ENCODE data around the gene MATCAP1. TPM values are rescaled to one million over a fixed set of nuclear protein-coding genes. Genes with fewer than 3 reads are reported as not detected.

The MATCAP1 gene
- total RNA-seq, 2 donors from 2014 or later = 50.2 to 63.8 TPM

DNA sequence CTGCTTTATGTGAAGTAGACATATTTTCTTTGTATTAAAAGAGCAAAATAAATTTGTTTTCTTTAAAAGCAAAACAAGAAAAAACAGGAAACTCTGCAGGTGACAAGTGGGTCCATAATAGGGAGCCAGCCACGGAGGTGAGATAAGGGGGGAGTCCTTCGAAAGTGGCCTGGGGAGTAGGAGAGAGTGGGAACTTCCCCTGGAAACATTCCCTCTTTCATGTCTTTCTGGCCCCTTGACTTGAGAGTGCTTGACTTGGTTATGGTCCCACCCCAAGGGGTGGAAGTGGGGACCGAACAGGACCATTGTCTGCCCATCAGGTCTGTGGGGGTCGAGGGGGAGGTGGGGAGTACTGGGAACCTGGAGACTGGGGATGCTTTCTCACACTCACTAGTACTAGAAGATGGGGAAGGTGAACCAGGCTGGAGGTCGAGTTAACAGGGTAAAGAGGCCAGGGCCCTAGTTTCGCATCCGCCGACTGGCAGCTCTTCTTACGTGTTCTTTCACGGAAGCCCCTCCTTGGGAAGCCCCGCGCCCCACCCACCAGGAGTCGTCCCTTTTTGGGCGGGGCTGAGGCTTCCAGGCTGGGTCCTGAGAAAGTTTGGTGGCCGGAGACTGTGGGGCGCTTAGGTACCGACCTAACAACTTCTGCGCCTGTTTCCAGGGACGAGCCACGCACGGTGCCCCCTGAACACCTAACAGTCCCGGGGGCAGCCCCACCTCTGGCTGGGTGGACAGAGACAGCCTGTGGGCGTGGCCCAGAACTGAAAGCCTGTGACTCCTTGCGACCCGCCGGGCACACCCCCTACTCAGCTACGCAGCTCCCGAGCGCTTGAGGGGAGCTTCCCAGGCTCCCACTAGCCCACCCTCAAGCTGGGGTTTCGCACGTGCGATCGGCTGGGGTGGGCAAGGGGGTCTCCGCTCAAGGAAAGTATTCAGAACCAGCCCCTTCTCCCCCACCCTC, 24.8 kb downstream of the MATCAP1 start:
- H3K4me1 Mint-ChIP-seq = peaks cover 2% of the 10 kb centered on the region
- TF ChIP-seq, protein P1, sequence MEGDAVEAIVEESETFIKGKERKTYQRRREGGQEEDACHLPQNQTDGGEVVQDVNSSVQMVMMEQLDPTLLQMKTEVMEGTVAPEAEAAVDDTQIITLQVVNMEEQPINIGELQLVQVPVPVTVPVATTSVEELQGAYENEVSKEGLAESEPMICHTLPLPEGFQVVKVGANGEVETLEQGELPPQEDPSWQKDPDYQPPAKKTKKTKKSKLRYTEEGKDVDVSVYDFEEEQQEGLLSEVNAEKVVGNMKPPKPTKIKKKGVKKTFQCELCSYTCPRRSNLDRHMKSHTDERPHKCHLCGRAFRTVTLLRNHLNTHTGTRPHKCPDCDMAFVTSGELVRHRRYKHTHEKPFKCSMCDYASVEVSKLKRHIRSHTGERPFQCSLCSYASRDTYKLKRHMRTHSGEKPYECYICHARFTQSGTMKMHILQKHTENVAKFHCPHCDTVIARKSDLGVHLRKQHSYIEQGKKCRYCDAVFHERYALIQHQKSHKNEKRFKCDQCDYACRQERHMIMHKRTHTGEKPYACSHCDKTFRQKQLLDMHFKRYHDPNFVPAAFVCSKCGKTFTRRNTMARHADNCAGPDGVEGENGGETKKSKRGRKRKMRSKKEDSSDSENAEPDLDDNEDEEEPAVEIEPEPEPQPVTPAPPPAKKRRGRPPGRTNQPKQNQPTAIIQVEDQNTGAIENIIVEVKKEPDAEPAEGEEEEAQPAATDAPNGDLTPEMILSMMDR (conservative IDR thresholded peaks at IDR 0.05) = no peak
- H3K36me3 ChIP-seq (ENCODE audit: control insufficient read depth, insufficient read depth, low read length) = no peaks in the 10 kb centered on the region
- H3K27me3 ChIP-seq (ENCODE audit: control insufficient read depth, insufficient read depth, low read length, poor library complexity, severe bottlenecking) = peaks cover 100% of the 10 kb centered on the region
- H3K4me1 ChIP-seq (ENCODE audit: control insufficient read depth, insufficient read depth, low read length) = no peaks in the 10 kb centered on the region
- H3K9ac ChIP-seq (ENCODE audit: extremely low read depth, low read length, poor library complexity, severe bottlenecking) = no peak overlapping the region
- peak overlapping the region; percentile 64 for H3K27ac Mint-ChIP-seq
- 5 to 6% methylated on average over 14 to 34 of the region's 34 CpGs for WGBS, 2 experiments (ENCODE audit: insufficient coverage in 1 of 2, insufficient read length in 1 of 2)
- H3K9me3 Mint-ChIP-seq = peaks cover 2% of the 10 kb centered on the region
- peak; percentile 83 for DNase-seq
- no peak overlapping the region for H3K27ac ChIP-seq (ENCODE audit: low read depth, low read length)
- H3K4me3 ChIP-seq (ENCODE audit: low read length) = peak overlapping the region; percentile 88
- H3K9me3 ChIP-seq (ENCODE audit: control insufficient read depth, low read length) = no peaks in the 10 kb centered on the region
- peak overlapping the region; percentile 71 for H3K4me3 Mint-ChIP-seq
- H3K27me3 Mint-ChIP-seq (ENCODE audit: insufficient read depth) = peaks cover 97% of the 10 kb centered on the region
- no peaks in the 10 kb centered on the region for H3K36me3 Mint-ChIP-seq (ENCODE audit: low read depth)

DNA sequence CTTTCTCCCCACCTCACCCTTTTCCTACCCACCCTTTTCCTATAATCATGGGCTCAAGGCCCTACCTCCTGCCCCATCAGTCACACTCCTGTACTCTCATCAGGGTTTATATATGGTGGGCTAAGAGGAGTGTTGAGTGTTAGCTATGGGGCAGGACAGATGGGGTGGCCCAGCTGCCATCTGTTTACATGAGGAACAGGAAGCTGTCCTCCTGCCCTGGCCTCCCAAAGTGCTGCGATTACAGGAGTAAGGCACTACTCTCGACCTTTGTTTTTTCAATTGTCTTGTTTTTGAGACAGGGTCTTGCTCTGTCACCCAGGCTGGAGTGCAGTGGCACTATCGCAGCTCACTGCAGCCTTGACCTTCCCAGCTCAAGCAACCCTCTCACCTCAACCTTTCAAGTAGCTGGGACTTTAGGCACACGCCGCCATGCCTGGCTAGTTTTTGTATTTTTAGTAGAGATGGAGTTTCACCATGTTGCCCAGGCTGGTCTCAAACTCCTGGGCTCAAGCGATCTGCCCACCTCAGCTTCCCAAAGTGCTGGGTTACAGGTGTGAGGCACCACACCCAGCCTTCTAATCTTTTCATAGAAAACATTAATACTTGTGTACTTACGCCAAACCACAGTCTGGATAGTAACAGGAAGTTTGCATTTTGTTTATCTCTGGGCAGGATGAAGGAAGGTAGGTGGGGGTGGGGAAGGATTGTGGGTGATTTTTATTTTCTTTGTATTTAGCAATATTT, 25.7 kb downstream of the MATCAP1 start:
- WGBS, 2 experiments (ENCODE audit: insufficient coverage in 1 of 2, insufficient read length in 1 of 2) = 57 to 60% methylated on average over 3 to 7 of the region's 7 CpGs
- no peak overlapping the region for H3K27ac Mint-ChIP-seq
- H3K4me1 Mint-ChIP-seq = peaks cover 2% of the 10 kb centered on the region
- H3K4me3 Mint-ChIP-seq = peak overlapping the region; percentile 71
- Histone ChIP-seq H3K27me3 (ENCODE audit: control insufficient read depth, insufficient read depth, low read length, poor library complexity, severe bottlenecking) (peaks cover 100% of the 10 kb centered on the region), H3K4me3 (ENCODE audit: low read length) (no peak overlapping the region), H3K27ac (ENCODE audit: low read depth, low read length) (no peak overlapping the region), H3K9ac (ENCODE audit: extremely low read depth, low read length, poor library complexity, severe bottlenecking) (no peak overlapping the region), H3K9me3 (ENCODE audit: control insufficient read depth, low read length) (no peaks in the 10 kb centered on the region), H3K36me3 (ENCODE audit: control insufficient read depth, insufficient read depth, low read length) (no peaks in the 10 kb centered on the region), H3K4me1 (ENCODE audit: control insufficient read depth, insufficient read depth, low read length) (no peaks in the 10 kb centered on the region)
- no peak for DNase-seq
- no peaks in the 10 kb centered on the region for H3K36me3 Mint-ChIP-seq (ENCODE audit: low read depth)
- peaks cover 97% of the 10 kb centered on the region for H3K27me3 Mint-ChIP-seq (ENCODE audit: insufficient read depth)
- H3K9me3 Mint-ChIP-seq = peaks cover 2% of the 10 kb centered on the region
- TF ChIP-seq, protein P1 (conservative IDR thresholded peaks at IDR 0.05) = no peak

DNA sequence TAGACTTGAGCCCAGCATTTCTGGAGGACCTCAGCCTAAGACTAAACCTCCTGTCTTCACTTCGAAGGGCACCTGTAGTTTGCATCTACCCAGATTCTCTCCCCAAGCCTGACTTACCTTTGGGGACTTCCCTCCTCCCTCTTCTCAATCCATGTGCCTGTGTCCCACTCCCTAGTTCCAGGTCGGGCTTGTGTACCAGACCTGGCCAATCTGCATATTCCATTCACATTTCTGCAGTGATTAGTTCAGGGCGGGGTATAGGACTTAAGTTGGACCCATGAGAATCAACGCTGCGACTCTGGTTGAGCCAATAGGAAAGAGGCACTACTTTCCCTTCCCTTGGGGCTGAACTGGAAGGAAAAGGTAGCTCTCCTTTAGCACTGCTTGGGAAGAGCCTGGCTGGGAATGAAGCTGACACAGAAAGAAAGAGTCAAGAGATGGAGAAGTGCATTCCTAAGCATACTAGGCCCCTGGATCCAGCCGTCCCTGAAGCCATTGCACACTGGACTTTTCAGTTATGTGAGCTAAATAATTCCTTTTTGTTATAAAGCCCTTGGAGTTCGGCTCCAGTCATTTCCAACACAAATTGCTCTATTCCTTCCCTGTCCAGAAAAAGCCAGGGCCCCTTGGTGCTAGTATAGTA, 26.5 kb downstream of the MATCAP1 start:
- TF ChIP-seq, protein P1 (conservative IDR thresholded peaks at IDR 0.05) = no peak
- DNase-seq = no peak
- 59 to 63% methylated on average over 2 to 7 of the region's 7 CpGs for WGBS, 2 experiments (ENCODE audit: insufficient coverage in 1 of 2, insufficient read length in 1 of 2)
- Mint-ChIP-seq H3K4me3 (no peak overlapping the region), H3K27me3 (ENCODE audit: insufficient read depth) (peaks cover 97% of the 10 kb centered on the region), H3K27ac (no peak overlapping the region), H3K9me3 (peaks cover 2% of the 10 kb centered on the region), H3K36me3 (ENCODE audit: low read depth) (no peaks in the 10 kb centered on the region), H3K4me1 (peaks cover 2% of the 10 kb centered on the region)
- H3K36me3 ChIP-seq (ENCODE audit: control insufficient read depth, insufficient read depth, low read length) = no peaks in the 10 kb centered on the region
- no peak overlapping the region for H3K9ac ChIP-seq (ENCODE audit: extremely low read depth, low read length, poor library complexity, severe bottlenecking)
- no peaks in the 10 kb centered on the region for H3K9me3 ChIP-seq (ENCODE audit: control insufficient read depth, low read length)
- H3K4me1 ChIP-seq (ENCODE audit: control insufficient read depth, insufficient read depth, low read length) = no peaks in the 10 kb centered on the region
- H3K27ac ChIP-seq (ENCODE audit: low read depth, low read length) = no peak overlapping the region
- H3K4me3 ChIP-seq (ENCODE audit: low read length) = no peak overlapping the region
- peaks cover 100% of the 10 kb centered on the region for H3K27me3 ChIP-seq (ENCODE audit: control insufficient read depth, insufficient read depth, low read length, poor library complexity, severe bottlenecking)

All from endodermal cell (in vitro differentiated cells).